ENCODE measurements around the gene ADSS1.

- no peak for TF ChIP-seq CTCF (IDR thresholded peaks at IDR 0.05; ENCODE audit: low read depth, low read length, missing input control)
- TF ChIP-seq FOXA1 (IDR thresholded peaks at IDR 0.05), result no peak
- no peak for TF ChIP-seq RAD21 (IDR thresholded peaks at IDR 0.05)
- TF ChIP-seq, protein P1, sequence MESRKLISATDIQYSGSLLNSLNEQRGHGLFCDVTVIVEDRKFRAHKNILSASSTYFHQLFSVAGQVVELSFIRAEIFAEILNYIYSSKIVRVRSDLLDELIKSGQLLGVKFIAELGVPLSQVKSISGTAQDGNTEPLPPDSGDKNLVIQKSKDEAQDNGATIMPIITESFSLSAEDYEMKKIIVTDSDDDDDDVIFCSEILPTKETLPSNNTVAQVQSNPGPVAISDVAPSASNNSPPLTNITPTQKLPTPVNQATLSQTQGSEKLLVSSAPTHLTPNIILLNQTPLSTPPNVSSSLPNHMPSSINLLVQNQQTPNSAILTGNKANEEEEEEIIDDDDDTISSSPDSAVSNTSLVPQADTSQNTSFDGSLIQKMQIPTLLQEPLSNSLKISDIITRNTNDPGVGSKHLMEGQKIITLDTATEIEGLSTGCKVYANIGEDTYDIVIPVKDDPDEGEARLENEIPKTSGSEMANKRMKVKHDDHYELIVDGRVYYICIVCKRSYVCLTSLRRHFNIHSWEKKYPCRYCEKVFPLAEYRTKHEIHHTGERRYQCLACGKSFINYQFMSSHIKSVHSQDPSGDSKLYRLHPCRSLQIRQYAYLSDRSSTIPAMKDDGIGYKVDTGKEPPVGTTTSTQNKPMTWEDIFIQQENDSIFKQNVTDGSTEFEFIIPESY (IDR thresholded peaks at IDR 0.05), result no peak
- no peak for TF ChIP-seq GABPA (IDR thresholded peaks at IDR 0.05 in 1 of 2, conservative IDR thresholded peaks at IDR 0.05 in 1 of 2)
- TF ChIP-seq EGR1 (IDR thresholded peaks at IDR 0.05; ENCODE audit: low read depth in 2 of 2), result no peak
- no peak for TF ChIP-seq REST (IDR thresholded peaks at IDR 0.05)
- TF ChIP-seq YY1 (IDR thresholded peaks at IDR 0.05), result no peak
- no peak for TF ChIP-seq JUND (IDR thresholded peaks at IDR 0.05)
- TF ChIP-seq TAF1 (conservative IDR thresholded peaks at IDR 0.05), result no peak
- TF ChIP-seq MAX (IDR thresholded peaks at IDR 0.05), result no peak
- TF ChIP-seq HNF4G (IDR thresholded peaks at IDR 0.05), result no peak
- TF ChIP-seq SP1 (IDR thresholded peaks at IDR 0.05), result no peak
Measured at GRCh38 chr14:104754213-104754851, 30.3 kb downstream of the ADSS1 start.
